NCI-H2227 treated with DMSO at 0.1 percent for 48 hours (cell line): ENCODE measurements around the gene CCDC32.

Source experiments
- DNase-seq: peaks from one replicate; lab custom pipeline; 2025; lab: John Stamatoyannopoulos, UW

The CCDC32 gene

GRCh38 chr15:40511472-40512133, 53.2 kb downstream of the CCDC32 start:
- DNase-seq, result no peak

- no peak for DNase-seq
These were observed 53.8 kb downstream of the CCDC32 start for GRCh38 chr15:40511093-40511471.

GRCh38 chr15:40510201-40510600, 54.6 kb downstream of the CCDC32 start:
- no peak for DNase-seq

- no peak for DNase-seq
These were observed 56.6 kb downstream of the CCDC32 start for GRCh38 chr15:40508216-40508615.

- DNase-seq, result peak; percentile 21
These were observed 57.8 kb downstream of the CCDC32 start for GRCh38 chr15:40506964-40507571.
